Sigmoid colon (tissue), 7 donors: Measurements from ENCODE around the gene EPHA8. TPM values are rescaled to one million over a fixed set of nuclear protein-coding genes. Genes with fewer than 3 reads are reported as not detected.

Source experiments
- DNase-seq: peaks from one replicate; pipeline ENCODE4 v3.0.0-alpha.2; 2019
- H3K27ac ChIP-seq, 4 donors: fragments of 200-600 bp; sonication (generic); one replicate each; pipeline ENCODE4 v1.5.1; 2016 to 2019; ENCODE audit warnings: mild to moderate bottlenecking in 1 of 4
- H3K27me3 ChIP-seq, 3 donors: fragments of 200-600 bp; sonication (generic); one replicate each; pipeline ENCODE4 v1.5.1; 2019; ENCODE audit warnings: mild to moderate bottlenecking in 1 of 3
- H3K36me3 ChIP-seq, 4 donors: fragments of 200-600 bp; sonication (generic); one replicate each; pipeline ENCODE4 v1.5.1; 2016 to 2019
- H3K4me1 ChIP-seq, 4 donors: fragments of 200-600 bp; sonication (generic); one replicate each; pipeline ENCODE4 v1.5.1; 2017 to 2019
- H3K4me3 ChIP-seq, 4 donors: fragments of 200-600 bp; sonication (generic); one replicate each; pipeline ENCODE4 v1.5.1; 2017 to 2019; ENCODE audit warnings: mild to moderate bottlenecking in 2 of 4, moderate library complexity in 1 of 4
- H3K9me3 ChIP-seq, 4 donors: fragments of 200-600 bp in 3 of 4; sonication (generic) in 3 of 4; one replicate each; pipeline versions ENCODE4 v1.5.1 to v1.6.1; 2013 to 2019
- CTCF ChIP-seq, 4 experiments: fragments of 450-650 bp in 3 of 4; fragments of 200-600 bp in 1 of 4; IDR thresholded peaks; one replicate each; pipeline ENCODE4 v1.5.1; 2016 to 2019; ENCODE audit warnings: antibody characterized with exemption in 4 of 4, mild to moderate bottlenecking in 3 of 4, moderate library complexity in 2 of 4
- EP300 ChIP-seq, 4 donors: sonication (generic); formaldehyde crosslinking; IDR thresholded peaks; one replicate each; pipeline ENCODE4 v1.6.1; 2017; ENCODE audit warnings: antibody characterized with exemption in 4 of 4
- POLR2A ChIP-seq, 2 donors: fragments of 450-650 bp; IDR thresholded peaks; one replicate each; pipeline ENCODE4 v1.6.1; 2016; ENCODE audit warnings: antibody characterized with exemption in 2 of 2, mild to moderate bottlenecking in 2 of 2, moderate library complexity in 2 of 2
- POLR2AphosphoS5 ChIP-seq, 4 donors: sonication (generic); formaldehyde crosslinking; IDR thresholded peaks; one replicate each; pipeline ENCODE4 v1.6.1; 2017; ENCODE audit warnings: antibody characterized with exemption in 4 of 4
- WGBS, 2 donors: extraction: QIAGEN DNeasy Blood & Tissue Kit; methylation state at CpG; one replicate each; pipeline ENCODE4 v1.1.7; 2013; 5-methylcytosine and 5-hydroxymethylcytosine counted together
- intact Hi-C: fragments of 100-400 bp; cut with DNase I; formaldehyde crosslinking; loops from one replicate; pipeline ENCODE4 v1.15.1; 2023
- polyA plus RNA-seq, 3 donors: library from polyadenylated mRNA; stranded (reverse); fragments of 200-250 nt; gene quantifications; one replicate each; pipeline ENCODE4 v1.2.3, GENCODE V29; 2013
- total RNA-seq, 4 donors: library from RNA; depleted of rRNA; stranded (reverse); fragments of >200 nt; gene quantifications; one replicate each; pipeline ENCODE4 v1.1.0, GENCODE V29; 2016
- donor health status: healthy with polysubstance abuse.
- donor health status: Bipolar disorder and iron deficiency.
- donor health status: healthy.

Gene EPHA8
- total and polyA plus RNA-seq, 7 donors, result not detected

- 69 to 80% methylated on average over 30 of the region's 30 CpGs for WGBS, 2 donors
- H3K27ac ChIP-seq, result no peak overlapping the region
- intact Hi-C loops, result no loop called here
- H3K36me3 ChIP-seq, result no peaks in the 10 kb centered on the region
- no peaks in the 10 kb centered on the region for H3K4me1 ChIP-seq
- no peak overlapping the region for H3K4me3 ChIP-seq
- DNase-seq, result no peak
- no peaks in the 10 kb centered on the region for H3K9me3 ChIP-seq
- H3K27me3 ChIP-seq, result peaks cover 0 to 67% (median 19%) of the 10 kb centered on the region in 3 donors
- TF ChIP-seq POLR2A (IDR thresholded peaks at IDR 0.05), result no peak
- no peak for TF ChIP-seq CTCF (IDR thresholded peaks at IDR 0.05)
- TF ChIP-seq POLR2AphosphoS5 (IDR thresholded peaks at IDR 0.05), result no peak
- TF ChIP-seq EP300 (IDR thresholded peaks at IDR 0.05), result no peak
Measured at GRCh38 chr1:22597301-22597965, 34.1 kb downstream of the EPHA8 start.

- no peak for TF ChIP-seq POLR2AphosphoS5 (IDR thresholded peaks at IDR 0.05)
- intact Hi-C loops, result no loop called here
- H3K4me1 ChIP-seq, result no peaks in the 10 kb centered on the region
- H3K27me3 ChIP-seq, result peaks cover 0 to 67% (median 20%) of the 10 kb centered on the region in 3 donors
- H3K27ac ChIP-seq, result no peak overlapping the region
- 71 to 83% methylated on average over 8 of the region's 8 CpGs for WGBS, 2 donors
- no peaks in the 10 kb centered on the region for H3K9me3 ChIP-seq
- no peaks in the 10 kb centered on the region for H3K36me3 ChIP-seq
- no peak overlapping the region for H3K4me3 ChIP-seq
- DNase-seq, result no peak
Measured at GRCh38 chr1:22597996-22598395, 34.7 kb downstream of the EPHA8 start.

- DNase-seq, result no peak
- intact Hi-C loops, result no loop called here
- peaks cover 0 to 67% (median 20%) of the 10 kb centered on the region in 3 donors for H3K27me3 ChIP-seq
- TF ChIP-seq EP300 (IDR thresholded peaks at IDR 0.05) (no peak), POLR2A (IDR thresholded peaks at IDR 0.05) (no peak), CTCF (IDR thresholded peaks at IDR 0.05) (no peak), POLR2AphosphoS5 (IDR thresholded peaks at IDR 0.05) (no peak)
- no peaks in the 10 kb centered on the region for H3K36me3 ChIP-seq
- H3K4me1 ChIP-seq, result no peaks in the 10 kb centered on the region
- H3K9me3 ChIP-seq, result no peaks in the 10 kb centered on the region
- WGBS, 2 donors, result 73 to 79% methylated on average over 24 of the region's 24 CpGs
- H3K4me3 ChIP-seq, result no peak overlapping the region
- no peak overlapping the region for H3K27ac ChIP-seq
Measured at GRCh38 chr1:22598736-22599135, 35.4 kb downstream of the EPHA8 start.

- Histone ChIP-seq H3K36me3 (no peaks in the 10 kb centered on the region), H3K9me3 (peaks cover 0 to 2% (median 0%) of the 10 kb centered on the region in 4 donors), H3K27me3 (peaks cover 0 to 67% (median 17%) of the 10 kb centered on the region in 3 donors), H3K4me1 (no peaks in the 10 kb centered on the region), H3K4me3 (no peak overlapping the region), H3K27ac (no peak overlapping the region)
- no peak for TF ChIP-seq CTCF (IDR thresholded peaks at IDR 0.05)
- no peak for TF ChIP-seq POLR2A (IDR thresholded peaks at IDR 0.05)
- no peak for TF ChIP-seq POLR2AphosphoS5 (IDR thresholded peaks at IDR 0.05)
- TF ChIP-seq EP300 (IDR thresholded peaks at IDR 0.05), result no peak
- 26 to 64% methylated on average over 22 of the region's 22 CpGs for WGBS, 2 donors
- intact Hi-C loops, result no loop called here
- no peak for DNase-seq
Measured at GRCh38 chr1:22600071-22600816, 37.0 kb downstream of the EPHA8 start.

GRCh38 chr1:22600817-22601605, 37.7 kb downstream of the EPHA8 start:
- peaks cover 0 to 2% (median 0%) of the 10 kb centered on the region in 4 donors for H3K9me3 ChIP-seq
- intact Hi-C loops, result no loop called here
- WGBS, 2 donors, result 71 to 86% methylated on average over 39 of the region's 39 CpGs
- no peaks in the 10 kb centered on the region for H3K36me3 ChIP-seq
- H3K4me3 ChIP-seq, result no peak overlapping the region
- no peak for TF ChIP-seq POLR2AphosphoS5 (IDR thresholded peaks at IDR 0.05)
- no peak for TF ChIP-seq POLR2A (IDR thresholded peaks at IDR 0.05)
- TF ChIP-seq EP300 (IDR thresholded peaks at IDR 0.05), result no peak
- TF ChIP-seq CTCF (IDR thresholded peaks at IDR 0.05), result no peak
- H3K27ac ChIP-seq, result no peak overlapping the region
- DNase-seq, result no peak
- no peaks in the 10 kb centered on the region for H3K4me1 ChIP-seq
- H3K27me3 ChIP-seq, result peaks cover 0 to 64% (median 17%) of the 10 kb centered on the region in 3 donors
